Stimulated activated CD4-positive, alpha-beta T cell treated with anti-CD3 and anti-CD28 coated beads, Interleukin-4, amount 100 ng/mL, for 4 hours (primary cell): ENCODE data around the gene MTO1.
"Not testable (repeated sequence)": the region's sequence is repeated elsewhere in the genome, so short reads cannot be mapped to it uniquely, and the experiment has no call there.

ENCODE experiments used
- DNase-seq, 2 experiments: peaks; one replicate each; pipeline ENCODE4 v3.0.0-alpha.2; 2020

MTO1 gene

GRCh38 chr6:73461537-73462350 is at the start of gene MTO1:
Gene MTO1 (plus strand): TSS chr6:73461737. CDS start chr6:73461855, 118 bp downstream.
- DNase-seq, result peak; percentile 69 to 80

- DNase-seq, result no peak
Measured at GRCh38 chr6:73413102-73413501, 48.4 kb upstream of the MTO1 start.

GRCh38 chr6:73418081-73418741 is 43.3 kb upstream of the MTO1 start:
- DNase-seq, result no peak

GRCh38 chr6:73421534-73421933 is 40.0 kb upstream of the MTO1 start:
- DNase-seq, result no peak

- DNase-seq, result no peak
Measured at GRCh38 chr6:73435236-73435635, 26.3 kb upstream of the MTO1 start.

- DNase-seq, result no peak
Measured at GRCh38 chr6:73443555-73443954, 18.0 kb upstream of the MTO1 start.

- DNase-seq, result peak; percentile 41 to 46
Measured at GRCh38 chr6:73451223-73452106, 10.1 kb upstream of the MTO1 start.

GRCh38 chr6:73452107-73452461 is 9.5 kb upstream of the MTO1 start, which contains the start of gene CGAS:
Gene CGAS (minus strand): TSS chr6:73452297. CDS start chr6:73452181, 116 bp downstream.
- DNase-seq, result peak; percentile 70 to 75

- no peak for DNase-seq
Measured at GRCh38 chr6:73455865-73456629, 5.5 kb upstream of the MTO1 start.

- DNase-seq, result not testable (repeated sequence)
Measured at GRCh38 chr6:73459474-73459873, 2.1 kb upstream of the MTO1 start.

GRCh38 chr6:73460056-73460455 is 1.5 kb upstream of the MTO1 start:
- no peak for DNase-seq

GRCh38 chr6:73471686-73472290 is 10.3 kb downstream of the MTO1 start:
- no peak for DNase-seq

GRCh38 chr6:73476723-73477122 is 15.2 kb downstream of the MTO1 start:
- no peak for DNase-seq

- no peak for DNase-seq
Measured at GRCh38 chr6:73477407-73477806, 15.9 kb downstream of the MTO1 start.

- DNase-seq, result no peak
Measured at GRCh38 chr6:73481969-73482368, 20.4 kb downstream of the MTO1 start.

GRCh38 chr6:73484438-73484837 is 22.9 kb downstream of the MTO1 start:
- no peak for DNase-seq

GRCh38 chr6:73487473-73487872 is 25.9 kb downstream of the MTO1 start:
- no peak for DNase-seq

GRCh38 chr6:73491377-73491776 is 29.8 kb downstream of the MTO1 start:
- no peak for DNase-seq

- DNase-seq, result no peak
Measured at GRCh38 chr6:73497915-73498314, 36.4 kb downstream of the MTO1 start.

- no peak for DNase-seq
Measured at GRCh38 chr6:73503027-73503772, 41.7 kb downstream of the MTO1 start.

- DNase-seq, result no peak
Measured at GRCh38 chr6:73504160-73504559, 42.6 kb downstream of the MTO1 start.
